MM.1S (cell line): ENCODE results near the gene MORN4.

Source experiments
- DNase-seq: peaks from one replicate; pipeline ENCODE4 v3.0.0-alpha.2; 2015
- H2AFZ ChIP-seq: fragments of 300-600 bp; sonication (generic); 2 replicates; pipeline ENCODE4 v1.6.0; 2016; ENCODE audit warnings: antibody characterized with exemption, low read length
- H3F3A ChIP-seq: fragments of 300-600 bp; sonication (generic); 2 replicates; pipeline ENCODE4 v1.6.1; 2016; ENCODE audit warnings: mild to moderate bottlenecking, antibody characterized with exemption, low read length, moderate library complexity, mixed read lengths; ENCODE audit not compliant: insufficient read depth
- H3K27ac ChIP-seq: fragments of 300-600 bp; sonication (generic); 2 replicates; pipeline ENCODE4 v1.5.1; 2016; ENCODE audit warnings: mild to moderate bottlenecking, low read length
- H3K27me3 ChIP-seq: fragments of 300-600 bp; sonication (generic); replicated peaks from 2 replicates; pipeline ENCODE4 v1.6.0; 2016; ENCODE audit warnings: low read length; ENCODE audit not compliant: insufficient read depth
- H3K36me3 ChIP-seq: fragments of 300-600 bp; sonication (generic); replicated peaks from 2 replicates; pipeline ENCODE4 v1.6.1; 2016; ENCODE audit warnings: mild to moderate bottlenecking, low read length, mixed read lengths; ENCODE audit not compliant: insufficient read depth
- H3K4me1 ChIP-seq: fragments of 300-600 bp; sonication (generic); 2 replicates; pipeline ENCODE4 v1.6.1; 2016; ENCODE audit warnings: low read length, mixed read lengths
- H3K4me2 ChIP-seq: fragments of 300-600 bp; sonication (generic); 2 replicates; pipeline ENCODE4 v1.6.0; 2016; ENCODE audit warnings: low read depth, low read length
- H3K4me3 ChIP-seq: fragments of 300-600 bp; sonication (generic); 2 replicates; pipeline ENCODE4 v1.5.1; 2016; ENCODE audit warnings: low read length, mixed read lengths
- H3K79me2 ChIP-seq: fragments of 300-600 bp; sonication (generic); 2 replicates; pipeline ENCODE4 v1.6.1; 2016; ENCODE audit warnings: mixed run types, low read length, mixed read lengths
- H3K9ac ChIP-seq: fragments of 300-600 bp; sonication (generic); 2 replicates; pipeline ENCODE4 v1.6.1; 2016; ENCODE audit warnings: low read length, mixed read lengths
- H3K9me2 ChIP-seq: fragments of 300-600 bp; sonication (generic); replicated peaks from 2 replicates; pipeline ENCODE4 v1.6.1; 2016; ENCODE audit warnings: mild to moderate bottlenecking, low read length, mixed read lengths; ENCODE audit not compliant: insufficient read depth
- H3K9me3 ChIP-seq: fragments of 300-600 bp; sonication (generic); replicated peaks from 2 replicates; pipeline ENCODE4 v1.6.1; 2016; ENCODE audit warnings: mild to moderate bottlenecking, low read length, mixed read lengths; ENCODE audit not compliant: insufficient read depth
- H4K20me1 ChIP-seq: fragments of 300-600 bp; sonication (generic); 2 replicates; pipeline ENCODE4 v1.6.1; 2016; ENCODE audit warnings: mild to moderate bottlenecking, low read length, moderate library complexity, mixed read lengths; ENCODE audit not compliant: insufficient read depth
- EZH2 ChIP-seq: fragments of 300-600 bp; sonication (generic); optimal IDR thresholded peaks from 2 replicates; pipeline ENCODE3; 2017; ENCODE audit warnings: low read depth, mild to moderate bottlenecking, antibody characterized with exemption, low read length, mixed read lengths
- EZH2phosphoT487 ChIP-seq: fragments of 300-600 bp; sonication (generic); IDR thresholded peaks from 2 replicates; pipeline ENCODE4 v1.6.1; 2018; ENCODE audit warnings: antibody characterized with exemption, low read length
- TF ChIP-seq, protein P1 (sequence below): fragments of 300-600 bp; sonication (generic); IDR thresholded peaks from 2 replicates; pipeline ENCODE4 v1.5.1; 2016; ENCODE audit warnings: antibody characterized with exemption, low read length, mixed read lengths

The MORN4 gene

DNA sequence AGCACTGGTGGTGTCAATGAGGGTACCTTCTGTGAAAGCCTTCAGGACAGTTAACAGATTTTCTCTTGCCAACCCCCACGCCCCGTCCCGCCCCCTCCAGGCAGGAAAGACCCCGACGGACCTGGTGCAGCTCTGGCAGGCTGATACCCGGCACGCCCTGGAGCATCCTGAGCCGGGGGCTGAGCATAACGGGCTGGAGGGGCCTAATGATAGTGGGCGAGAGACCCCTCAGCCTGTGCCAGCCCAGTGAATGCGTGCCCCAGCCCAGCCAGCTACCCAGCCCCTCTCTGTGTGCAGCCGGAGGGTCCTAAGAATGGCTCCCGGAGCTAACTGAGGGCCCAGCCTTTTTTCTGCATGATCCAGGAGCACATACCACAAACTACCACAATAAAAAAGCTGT lies 49.8 kb downstream of the MORN4 start:
- Histone ChIP-seq H2AFZ (0 out of 2 replicates have a peak overlapping the region, but pooled peaks have one; percentile 42), H3K4me2 (no peak overlapping the region), H3K4me1 (no peaks in the 10 kb centered on the region), H3K9me2 (no peaks in the 10 kb centered on the region), H3K36me3 (no peaks in the 10 kb centered on the region), H3K79me2 (no peaks in the 10 kb centered on the region), H3K9ac (no peak overlapping the region), H3K9me3 (no peaks in the 10 kb centered on the region), H3F3A (no peaks in the 10 kb centered on the region), H3K4me3 (no peak overlapping the region), H3K27me3 (no peaks in the 10 kb centered on the region), H4K20me1 (no peaks in the 10 kb centered on the region), H3K27ac (no peak overlapping the region)
- DNase-seq, result no peak
- TF ChIP-seq EZH2, result no peak
- TF ChIP-seq EZH2phosphoT487, result no peak
- TF ChIP-seq, protein P1, sequence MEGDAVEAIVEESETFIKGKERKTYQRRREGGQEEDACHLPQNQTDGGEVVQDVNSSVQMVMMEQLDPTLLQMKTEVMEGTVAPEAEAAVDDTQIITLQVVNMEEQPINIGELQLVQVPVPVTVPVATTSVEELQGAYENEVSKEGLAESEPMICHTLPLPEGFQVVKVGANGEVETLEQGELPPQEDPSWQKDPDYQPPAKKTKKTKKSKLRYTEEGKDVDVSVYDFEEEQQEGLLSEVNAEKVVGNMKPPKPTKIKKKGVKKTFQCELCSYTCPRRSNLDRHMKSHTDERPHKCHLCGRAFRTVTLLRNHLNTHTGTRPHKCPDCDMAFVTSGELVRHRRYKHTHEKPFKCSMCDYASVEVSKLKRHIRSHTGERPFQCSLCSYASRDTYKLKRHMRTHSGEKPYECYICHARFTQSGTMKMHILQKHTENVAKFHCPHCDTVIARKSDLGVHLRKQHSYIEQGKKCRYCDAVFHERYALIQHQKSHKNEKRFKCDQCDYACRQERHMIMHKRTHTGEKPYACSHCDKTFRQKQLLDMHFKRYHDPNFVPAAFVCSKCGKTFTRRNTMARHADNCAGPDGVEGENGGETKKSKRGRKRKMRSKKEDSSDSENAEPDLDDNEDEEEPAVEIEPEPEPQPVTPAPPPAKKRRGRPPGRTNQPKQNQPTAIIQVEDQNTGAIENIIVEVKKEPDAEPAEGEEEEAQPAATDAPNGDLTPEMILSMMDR, result no peak

DNA sequence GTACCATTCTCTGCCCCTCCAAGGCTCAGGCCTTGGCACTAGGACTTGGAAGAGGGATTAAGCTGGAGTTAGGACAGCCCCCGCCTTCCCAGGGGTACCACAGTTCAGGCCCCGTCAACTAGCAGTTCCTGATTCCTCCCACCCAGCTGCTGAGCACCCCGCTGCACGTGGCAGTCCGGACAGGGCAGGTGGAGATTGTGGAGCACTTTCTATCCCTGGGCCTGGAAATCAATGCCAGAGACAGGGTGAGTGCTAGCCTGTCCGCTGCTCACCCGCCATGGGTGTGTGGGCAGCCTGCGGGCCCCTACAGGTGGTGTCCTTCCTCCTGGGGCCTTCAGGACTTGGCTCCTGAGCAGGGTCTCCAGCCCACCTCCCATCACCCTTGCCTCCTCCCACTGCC lies 51.1 kb downstream of the MORN4 start:
- DNase-seq, result no peak
- Histone ChIP-seq H3F3A (no peaks in the 10 kb centered on the region), H3K4me1 (no peaks in the 10 kb centered on the region), H3K9ac (no peak overlapping the region), H3K4me2 (no peak overlapping the region), H3K4me3 (no peak overlapping the region), H3K9me2 (no peaks in the 10 kb centered on the region), H3K9me3 (no peaks in the 10 kb centered on the region), H3K36me3 (no peaks in the 10 kb centered on the region), H3K79me2 (no peaks in the 10 kb centered on the region), H2AFZ (no peak overlapping the region), H3K27ac (no peak overlapping the region), H4K20me1 (no peaks in the 10 kb centered on the region), H3K27me3 (no peaks in the 10 kb centered on the region)
- TF ChIP-seq EZH2 (no peak), EZH2phosphoT487 (no peak)
- TF ChIP-seq, protein P1, result no peak

DNA sequence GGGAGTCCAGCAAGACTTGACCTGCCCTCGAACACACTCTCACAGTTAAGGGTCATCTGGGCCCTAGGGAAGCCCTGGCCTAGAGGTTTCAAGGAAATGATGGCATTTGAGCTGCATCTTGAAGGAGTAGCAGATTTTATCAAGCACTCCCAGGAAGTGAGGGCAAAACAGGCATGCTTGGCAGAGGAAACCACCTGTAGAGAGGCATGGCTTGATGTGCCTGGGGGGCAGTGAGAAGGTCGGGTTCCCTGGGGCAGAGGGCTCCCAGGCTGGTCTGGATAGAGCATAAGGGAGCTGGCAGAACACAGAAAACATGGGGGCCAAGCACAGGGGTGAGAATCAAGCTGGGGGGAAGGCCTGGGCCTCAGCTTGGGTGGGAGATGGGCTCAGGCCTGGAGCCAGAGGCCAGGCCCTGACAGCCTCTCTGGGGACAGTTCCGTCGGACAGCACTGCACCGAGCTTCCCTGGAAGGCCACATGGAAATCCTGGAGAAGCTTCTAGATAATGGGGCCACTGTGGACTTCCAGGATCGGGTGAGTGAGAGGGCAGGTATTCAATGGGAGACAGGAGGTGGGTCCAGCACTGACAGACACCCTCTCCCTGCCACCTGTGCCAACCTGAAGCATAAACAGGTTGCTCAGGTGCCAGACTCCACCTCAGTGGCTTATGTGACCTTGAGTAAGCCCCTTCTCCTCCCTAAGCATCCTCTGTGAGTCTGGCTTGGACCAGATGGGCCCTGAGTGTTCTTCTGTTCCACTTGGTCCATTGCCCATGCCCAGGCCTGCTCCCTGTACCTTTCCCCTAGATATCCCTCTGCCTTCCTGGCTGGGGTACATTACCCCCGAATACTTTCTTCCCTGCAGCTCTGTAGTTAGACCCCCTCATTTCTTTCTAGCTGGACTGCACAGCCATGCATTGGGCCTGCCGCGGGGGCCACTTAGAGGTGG lies 52.6 kb downstream of the MORN4 start:
- Histone ChIP-seq H4K20me1 (no peaks in the 10 kb centered on the region), H3K27ac (no peak overlapping the region), H3K79me2 (no peaks in the 10 kb centered on the region), H3K27me3 (no peaks in the 10 kb centered on the region), H3K9me3 (no peaks in the 10 kb centered on the region), H3K4me1 (no peaks in the 10 kb centered on the region), H3K4me2 (no peak overlapping the region), H3K4me3 (no peak overlapping the region), H3F3A (no peaks in the 10 kb centered on the region), H3K9me2 (no peaks in the 10 kb centered on the region), H3K36me3 (no peaks in the 10 kb centered on the region), H2AFZ (no peak overlapping the region), H3K9ac (no peak overlapping the region)
- no peak for DNase-seq
- TF ChIP-seq, protein P1, result no peak
- TF ChIP-seq EZH2, result no peak
- TF ChIP-seq EZH2phosphoT487, result no peak
